HG02571 (cell line): ENCODE results near the gene MRPL28.
"Not testable (repeated sequence)": the region's sequence is repeated elsewhere in the genome, so short reads cannot be mapped to it uniquely, and the experiment has no call there.

ENCODE experiments used
- ATAC-seq: cut with Tn5 transposase; IDR thresholded peaks from one replicate; pipeline ENCODE4 v1.9.1; 2021; ENCODE audit warnings: mild to moderate bottlenecking, moderate library complexity; ENCODE audit not compliant: unreplicated experiment

MRPL28 gene

GRCh38 chr16:373848-374615 is 3.7 kb upstream of the MRPL28 start:
- no peak for ATAC-seq

GRCh38 chr16:373020-373598 is 2.8 kb upstream of the MRPL28 start:
- no peak for ATAC-seq

- ATAC-seq, result no peak
Measured at GRCh38 chr16:372302-372983, 2.1 kb upstream of the MRPL28 start.

GRCh38 chr16:371515-372301 is 1.4 kb upstream of the MRPL28 start:
- no peak for ATAC-seq

- ATAC-seq, result no peak
Measured at GRCh38 chr16:370979-371514, 709 bp upstream of the MRPL28 start.

- ATAC-seq, result no peak
Measured at GRCh38 chr16:369866-370436, 387 bp downstream of the MRPL28 start.

- ATAC-seq, result no peak
Measured at GRCh38 chr16:369275-369865, 968 bp downstream of the MRPL28 start.

- ATAC-seq, result no peak
Measured at GRCh38 chr16:368388-369158, 1.8 kb downstream of the MRPL28 start.

- ATAC-seq, result no peak
Measured at GRCh38 chr16:367333-367903, 2.9 kb downstream of the MRPL28 start.

GRCh38 chr16:366476-366875 is 3.9 kb downstream of the MRPL28 start:
- ATAC-seq, result no peak

- no peak for ATAC-seq
Measured at GRCh38 chr16:364595-365491, 5.5 kb downstream of the MRPL28 start.

GRCh38 chr16:363766-364490 is 6.4 kb downstream of the MRPL28 start:
- ATAC-seq, result no peak

- ATAC-seq, result no peak
Measured at GRCh38 chr16:363110-363765, 7.1 kb downstream of the MRPL28 start.

- ATAC-seq, result not testable (repeated sequence)
Measured at GRCh38 chr16:362702-362999, 7.7 kb downstream of the MRPL28 start.

GRCh38 chr16:361872-362701 is 8.3 kb downstream of the MRPL28 start:
- no peak for ATAC-seq

- no peak for ATAC-seq
Measured at GRCh38 chr16:361341-361871, 8.9 kb downstream of the MRPL28 start.
